Vagina (tissue), 2 donors: ENCODE results near the gene COL5A1. TPM values are rescaled to one million over a fixed set of nuclear protein-coding genes. Genes with fewer than 3 reads are reported as not detected.

Experiments used
- DNase-seq, 2 donors: peaks; one replicate each; pipeline ENCODE4 v3.0.0-alpha.2; 2017; ENCODE audit errors: extremely low spot score in 2 of 2
- H3K27ac ChIP-seq: fragments of 200-600 bp; sonication (generic); one replicate; pipeline ENCODE4 v1.5.1; 2019
- H3K27me3 ChIP-seq: fragments of 200-600 bp; sonication (generic); one replicate; pipeline ENCODE4 v1.5.1; 2019
- H3K36me3 ChIP-seq, 2 donors: fragments of 200-600 bp; sonication (generic); one replicate each; pipeline ENCODE4 v1.5.1; 2017 to 2019
- H3K4me1 ChIP-seq: fragments of 200-600 bp; sonication (generic); one replicate; pipeline ENCODE4 v1.5.1; 2019
- H3K4me3 ChIP-seq, 2 donors: fragments of 200-600 bp; sonication (generic); 1 replicate in 1 of 2; 2 replicates in 1 of 2; pipeline ENCODE4 v1.5.1; 2016 to 2019
- H3K9me3 ChIP-seq: fragments of 200-600 bp; sonication (generic); one replicate; pipeline ENCODE4 v1.5.1; 2019
- POLR2A ChIP-seq, 2 donors: fragments of 450-650 bp; IDR thresholded peaks; one replicate each; pipeline ENCODE4 v1.6.1; 2017; ENCODE audit warnings: antibody characterized with exemption in 2 of 2, mild to moderate bottlenecking in 2 of 2, moderate library complexity in 2 of 2
- POLR2AphosphoS5 ChIP-seq, 2 donors: sonication (generic); formaldehyde crosslinking; IDR thresholded peaks; one replicate each; pipeline ENCODE4 v1.9.0; 2017; ENCODE audit warnings: antibody characterized with exemption in 2 of 2, mild to moderate bottlenecking in 2 of 2, low read depth in 1 of 2; ENCODE audit not compliant: insufficient read depth in 1 of 2
- intact Hi-C: fragments of 100-400 bp; cut with DNase I; formaldehyde crosslinking; loops from one replicate; pipeline ENCODE4 v1.15.1; 2023
- total RNA-seq: library from RNA; depleted of rRNA; stranded (reverse); fragments of >200 nt; gene quantifications from one replicate; pipeline ENCODE4 v1.2.3, GENCODE V29; 2016
- TF ChIP-seq, protein P1 (sequence below), 3 experiments: fragments of 450-650 bp in 2 of 3; fragments of 200-600 bp in 1 of 3; sonication (generic) in 1 of 3; IDR thresholded peaks; one replicate each; pipeline ENCODE4 v1.5.1; 2017 to 2019; ENCODE audit warnings: antibody characterized with exemption in 3 of 3, mild to moderate bottlenecking in 2 of 3, moderate library complexity in 2 of 3

The COL5A1 gene
- total RNA-seq, 1 donor from 2014 or later: 36.6 TPM

DNA sequence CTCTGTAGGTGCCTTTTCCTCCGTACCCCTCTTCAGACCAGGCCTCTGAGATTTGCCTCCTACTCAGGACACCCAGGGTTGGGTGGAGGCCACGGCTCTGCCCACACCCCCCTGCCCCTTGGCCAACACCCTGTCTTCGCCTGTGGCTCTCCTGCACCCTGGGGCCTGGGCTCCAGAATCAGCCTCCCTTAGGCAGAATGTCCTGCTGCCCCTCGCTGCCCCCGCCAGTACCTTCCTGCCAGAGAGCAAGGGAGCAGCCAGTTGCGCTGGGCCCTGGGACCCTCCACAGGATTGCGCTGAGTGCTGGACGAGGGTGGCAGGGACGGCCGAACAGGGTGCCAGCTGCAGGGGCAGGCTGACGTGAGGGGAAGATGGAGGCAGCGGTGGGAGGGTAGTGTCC is 53.5 kb downstream of the COL5A1 start:
- Histone ChIP-seq H3K27ac (peak overlapping the region; percentile 15), H3K36me3 (peaks cover 0 to 4% of the 10 kb centered on the region in 2 donors), H3K27me3 (no peaks in the 10 kb centered on the region), H3K4me3 (no peak overlapping the region), H3K4me1 (peaks cover 68% of the 10 kb centered on the region), H3K9me3 (no peaks in the 10 kb centered on the region)
- DNase-seq: no peak
- no peak for TF ChIP-seq POLR2AphosphoS5 (IDR thresholded peaks at IDR 0.05; ENCODE audit: insufficient read depth in 1 of 2, low read depth in 1 of 2)
- TF ChIP-seq, protein P1, sequence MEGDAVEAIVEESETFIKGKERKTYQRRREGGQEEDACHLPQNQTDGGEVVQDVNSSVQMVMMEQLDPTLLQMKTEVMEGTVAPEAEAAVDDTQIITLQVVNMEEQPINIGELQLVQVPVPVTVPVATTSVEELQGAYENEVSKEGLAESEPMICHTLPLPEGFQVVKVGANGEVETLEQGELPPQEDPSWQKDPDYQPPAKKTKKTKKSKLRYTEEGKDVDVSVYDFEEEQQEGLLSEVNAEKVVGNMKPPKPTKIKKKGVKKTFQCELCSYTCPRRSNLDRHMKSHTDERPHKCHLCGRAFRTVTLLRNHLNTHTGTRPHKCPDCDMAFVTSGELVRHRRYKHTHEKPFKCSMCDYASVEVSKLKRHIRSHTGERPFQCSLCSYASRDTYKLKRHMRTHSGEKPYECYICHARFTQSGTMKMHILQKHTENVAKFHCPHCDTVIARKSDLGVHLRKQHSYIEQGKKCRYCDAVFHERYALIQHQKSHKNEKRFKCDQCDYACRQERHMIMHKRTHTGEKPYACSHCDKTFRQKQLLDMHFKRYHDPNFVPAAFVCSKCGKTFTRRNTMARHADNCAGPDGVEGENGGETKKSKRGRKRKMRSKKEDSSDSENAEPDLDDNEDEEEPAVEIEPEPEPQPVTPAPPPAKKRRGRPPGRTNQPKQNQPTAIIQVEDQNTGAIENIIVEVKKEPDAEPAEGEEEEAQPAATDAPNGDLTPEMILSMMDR (IDR thresholded peaks at IDR 0.05): no peak
- no peak for TF ChIP-seq POLR2A (IDR thresholded peaks at IDR 0.05)
- intact Hi-C loops: no loop called here

DNA sequence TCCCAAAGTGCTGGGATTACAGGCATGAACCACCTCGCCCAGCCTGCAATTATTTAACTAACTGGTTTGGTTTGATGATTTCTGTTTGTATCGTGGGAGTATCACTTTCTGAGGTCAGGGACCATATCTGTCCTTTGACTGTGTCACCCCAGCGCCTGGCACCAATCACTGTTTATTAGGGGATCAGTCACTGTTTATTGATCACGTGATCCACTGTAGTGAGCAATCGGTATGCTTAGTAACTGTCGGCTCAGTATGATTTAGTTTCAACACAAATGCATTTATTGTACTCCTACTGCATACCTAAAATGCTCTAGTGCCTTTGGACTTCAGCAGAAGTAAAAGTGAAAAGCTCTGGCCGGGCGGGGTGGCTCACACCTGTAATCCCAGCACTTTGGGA is 54.8 kb downstream of the COL5A1 start:
- H3K27ac ChIP-seq: no peak overlapping the region
- H3K27me3 ChIP-seq: no peaks in the 10 kb centered on the region
- intact Hi-C loops: no loop called here
- DNase-seq: no peak
- peaks cover 55% of the 10 kb centered on the region for H3K4me1 ChIP-seq
- no peak overlapping the region for H3K4me3 ChIP-seq
- no peak for TF ChIP-seq POLR2A (IDR thresholded peaks at IDR 0.05)
- TF ChIP-seq, protein P1 (IDR thresholded peaks at IDR 0.05): no peak
- no peak for TF ChIP-seq POLR2AphosphoS5 (IDR thresholded peaks at IDR 0.05; ENCODE audit: insufficient read depth in 1 of 2, low read depth in 1 of 2)
- no peaks in the 10 kb centered on the region for H3K9me3 ChIP-seq
- peaks cover 0 to 4% of the 10 kb centered on the region in 2 donors for H3K36me3 ChIP-seq

DNA sequence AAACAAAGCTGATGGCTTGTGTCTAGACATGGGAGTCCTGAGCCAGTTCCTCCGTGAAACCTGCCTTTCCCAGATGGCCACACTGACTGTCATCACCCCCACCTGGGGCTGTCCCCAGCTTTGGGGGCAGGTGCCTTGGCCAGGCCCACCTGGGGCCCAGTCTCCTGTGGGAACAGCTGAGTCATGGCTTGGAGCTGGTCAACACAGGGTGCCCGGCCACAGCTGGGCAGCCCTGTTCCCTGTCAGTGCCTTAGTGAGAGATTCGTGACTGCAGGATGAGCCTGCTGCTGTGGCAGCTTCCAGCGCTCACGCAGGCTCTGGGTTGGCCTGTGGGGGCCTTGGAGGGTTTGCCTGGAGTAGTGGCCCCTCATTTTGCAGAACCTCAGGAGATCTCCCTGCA is 56.5 kb downstream of the COL5A1 start:
- no peak for DNase-seq
- Histone ChIP-seq H3K27me3 (no peaks in the 10 kb centered on the region), H3K4me3 (no peak overlapping the region), H3K9me3 (no peaks in the 10 kb centered on the region), H3K4me1 (peaks cover 55% of the 10 kb centered on the region), H3K36me3 (no peaks in the 10 kb centered on the region), H3K27ac (peak overlapping the region; percentile 45)
- intact Hi-C loops: loop anchor here (2.0 kb wide), 1 partner anchor 41 kb away; no protein-coding TSS in a partner anchor
- TF ChIP-seq, protein P1 (IDR thresholded peaks at IDR 0.05): no peak
- TF ChIP-seq POLR2A (IDR thresholded peaks at IDR 0.05) (no peak), POLR2AphosphoS5 (IDR thresholded peaks at IDR 0.05; ENCODE audit: insufficient read depth in 1 of 2, low read depth in 1 of 2) (no peak)

DNA sequence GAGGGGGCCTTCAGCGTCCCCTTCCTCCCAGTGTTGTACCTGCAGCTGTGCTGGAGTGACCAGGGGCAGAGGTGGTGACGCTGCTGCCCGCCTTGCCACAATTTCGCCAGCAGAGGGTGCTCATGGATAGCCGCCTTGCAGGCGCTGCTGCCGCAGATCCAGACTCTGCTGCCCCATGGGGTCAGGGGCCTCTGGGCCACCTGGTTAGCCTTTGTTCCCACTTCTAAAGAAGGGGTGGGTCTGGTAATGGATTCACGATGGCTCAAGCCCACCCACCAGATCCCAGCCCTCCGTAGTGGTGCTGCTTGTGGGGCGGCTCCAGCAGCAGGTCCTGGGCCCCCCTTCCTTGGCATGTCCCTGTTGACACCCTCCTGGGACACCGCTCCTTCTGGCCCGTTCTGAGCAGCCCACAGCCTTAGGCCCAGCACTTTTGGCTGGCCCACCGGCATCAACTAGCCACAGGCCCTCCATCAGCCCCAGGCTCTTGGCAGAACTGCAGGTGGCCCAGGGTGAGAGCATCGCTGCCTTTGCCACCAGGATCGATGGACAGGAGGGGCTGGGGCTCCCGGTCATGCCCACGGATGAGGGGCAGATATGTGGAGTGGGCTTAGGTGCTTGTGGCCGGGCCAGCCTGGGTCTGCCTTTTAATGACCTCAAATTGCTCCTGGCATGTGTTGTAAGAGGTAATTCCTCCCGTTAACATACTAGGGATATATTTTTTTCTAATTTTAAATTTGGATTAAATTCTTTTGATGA is 57.2 kb downstream of the COL5A1 start:
- TF ChIP-seq POLR2AphosphoS5 (IDR thresholded peaks at IDR 0.05; ENCODE audit: insufficient read depth in 1 of 2, low read depth in 1 of 2): peak in 1 of 2 donors; percentile 24
- TF ChIP-seq, protein P1 (IDR thresholded peaks at IDR 0.05): peak; percentile 71 to 85 (median 84)
- no peak for TF ChIP-seq POLR2A (IDR thresholded peaks at IDR 0.05)
- Histone ChIP-seq H3K9me3 (no peaks in the 10 kb centered on the region), H3K4me1 (peaks cover 60% of the 10 kb centered on the region), H3K27me3 (no peaks in the 10 kb centered on the region), H3K4me3 (no peak overlapping the region), H3K27ac (peak overlapping the region; percentile 45), H3K36me3 (no peaks in the 10 kb centered on the region)
- no peak for DNase-seq
- intact Hi-C loops: loop anchor here (2.0 kb wide), 1 partner anchor 40 kb away; no protein-coding TSS in a partner anchor

DNA sequence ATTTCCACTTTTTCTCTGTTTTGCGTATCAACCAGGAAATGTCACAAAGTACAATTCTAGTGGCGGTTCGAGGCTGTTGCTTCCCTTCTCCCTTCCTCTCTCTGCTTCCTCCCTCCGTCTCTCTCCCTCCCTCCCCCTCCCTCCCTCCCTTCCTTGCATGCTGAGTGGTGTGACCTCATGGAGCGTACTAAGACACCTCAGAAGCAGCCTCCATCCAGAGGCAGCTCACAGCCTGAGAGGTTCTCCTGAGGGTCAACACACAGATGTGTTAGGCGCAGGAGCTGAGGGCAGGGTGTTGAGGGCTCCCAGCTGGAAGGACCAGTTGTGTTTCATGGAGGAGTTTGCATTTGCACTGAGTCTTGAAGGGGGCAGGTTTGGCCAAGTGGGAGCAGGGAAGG is 57.7 kb downstream of the COL5A1 start:
- Histone ChIP-seq H3K4me1 (peaks cover 61% of the 10 kb centered on the region), H3K4me3 (no peak overlapping the region), H3K9me3 (no peaks in the 10 kb centered on the region), H3K36me3 (no peaks in the 10 kb centered on the region), H3K27me3 (no peaks in the 10 kb centered on the region), H3K27ac (no peak overlapping the region)
- DNase-seq: no peak
- TF ChIP-seq, protein P1 (IDR thresholded peaks at IDR 0.05): no peak
- TF ChIP-seq POLR2AphosphoS5 (IDR thresholded peaks at IDR 0.05; ENCODE audit: insufficient read depth in 1 of 2, low read depth in 1 of 2) (no peak), POLR2A (IDR thresholded peaks at IDR 0.05) (no peak)
- intact Hi-C loops: loop anchor here (2.0 kb wide), 1 partner anchor 39 kb away; no protein-coding TSS in a partner anchor
